GM13977 (cell line): Measurements from ENCODE around the gene MEIOSIN.
A peak's percentile ranks its signal among the peaks of the same experiment; 100 is the strongest.
"Not testable (repeated sequence)": the region's sequence is repeated elsewhere in the genome, so short reads cannot be mapped to it uniquely, and the experiment has no call there.

ENCODE experiments used
- DNase-seq: peaks from one replicate; pipeline ENCODE4 v3.0.0; 2012; ENCODE audit warnings: low spot score
- in situ Hi-C: fragments of 300-500 bp; cut with MboI; formaldehyde crosslinking; loops from one replicate; pipeline ENCODE4 v1.12.0; 2022; ENCODE audit warnings: low sequenced_read_pairs, low pct_unique_long_range_greater_than_20kb, mixed read lengths, inconsistent platforms; ENCODE audit not compliant: unreplicated experiment
- TF ChIP-seq, protein P1 (sequence below): IDR thresholded peaks from 2 replicates; pipeline ENCODE4 v1.5.1; 2012; ENCODE audit warnings: mild to moderate bottlenecking, control low read depth; ENCODE audit not compliant: insufficient read depth; ENCODE audit errors: extremely low read depth, missing control alignments

MEIOSIN gene

DNA sequence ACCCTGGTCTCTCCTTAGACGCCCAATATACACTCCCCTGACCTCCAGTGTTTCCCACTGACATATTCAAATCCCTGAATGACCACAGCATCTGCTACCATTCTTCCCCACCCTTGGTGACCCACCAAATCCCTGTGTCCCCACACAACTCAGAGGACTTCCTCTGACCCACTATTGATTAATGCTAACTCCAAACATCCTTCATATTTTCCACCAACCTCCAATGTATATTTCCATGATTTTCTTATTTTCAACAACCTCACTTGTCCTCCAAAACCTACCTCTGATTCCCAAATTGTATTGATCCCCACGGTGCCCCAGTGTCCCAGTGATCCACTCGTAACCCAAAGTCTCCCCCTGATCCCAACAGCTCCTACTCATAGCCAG lies 59.9 kb downstream of the MEIOSIN start:
- no peak for DNase-seq
- in situ Hi-C loops = no loop called here
- TF ChIP-seq, protein P1, sequence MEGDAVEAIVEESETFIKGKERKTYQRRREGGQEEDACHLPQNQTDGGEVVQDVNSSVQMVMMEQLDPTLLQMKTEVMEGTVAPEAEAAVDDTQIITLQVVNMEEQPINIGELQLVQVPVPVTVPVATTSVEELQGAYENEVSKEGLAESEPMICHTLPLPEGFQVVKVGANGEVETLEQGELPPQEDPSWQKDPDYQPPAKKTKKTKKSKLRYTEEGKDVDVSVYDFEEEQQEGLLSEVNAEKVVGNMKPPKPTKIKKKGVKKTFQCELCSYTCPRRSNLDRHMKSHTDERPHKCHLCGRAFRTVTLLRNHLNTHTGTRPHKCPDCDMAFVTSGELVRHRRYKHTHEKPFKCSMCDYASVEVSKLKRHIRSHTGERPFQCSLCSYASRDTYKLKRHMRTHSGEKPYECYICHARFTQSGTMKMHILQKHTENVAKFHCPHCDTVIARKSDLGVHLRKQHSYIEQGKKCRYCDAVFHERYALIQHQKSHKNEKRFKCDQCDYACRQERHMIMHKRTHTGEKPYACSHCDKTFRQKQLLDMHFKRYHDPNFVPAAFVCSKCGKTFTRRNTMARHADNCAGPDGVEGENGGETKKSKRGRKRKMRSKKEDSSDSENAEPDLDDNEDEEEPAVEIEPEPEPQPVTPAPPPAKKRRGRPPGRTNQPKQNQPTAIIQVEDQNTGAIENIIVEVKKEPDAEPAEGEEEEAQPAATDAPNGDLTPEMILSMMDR = no peak

DNA sequence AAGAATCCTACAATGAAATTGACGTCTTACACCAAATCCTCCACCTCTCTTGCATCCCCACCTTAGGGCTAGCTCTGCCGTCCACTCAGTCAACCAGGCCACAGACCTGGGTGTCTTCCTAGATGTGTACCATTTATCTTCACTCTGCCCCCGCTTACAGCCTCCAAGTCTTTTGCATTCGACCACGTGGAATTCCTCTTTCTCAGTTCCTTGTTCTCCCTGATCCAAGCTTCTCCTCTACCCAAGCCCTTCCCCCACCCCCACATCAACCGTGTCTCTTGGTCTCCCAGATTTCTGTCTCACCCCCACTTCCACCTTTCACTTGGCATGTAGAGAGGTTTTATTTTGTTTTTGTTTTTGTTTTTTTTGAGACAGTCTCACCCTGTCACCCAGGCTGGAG lies 60.6 kb downstream of the MEIOSIN start:
- no peak for DNase-seq
- TF ChIP-seq, protein P1 = no peak
- in situ Hi-C loops = no loop called here

DNA sequence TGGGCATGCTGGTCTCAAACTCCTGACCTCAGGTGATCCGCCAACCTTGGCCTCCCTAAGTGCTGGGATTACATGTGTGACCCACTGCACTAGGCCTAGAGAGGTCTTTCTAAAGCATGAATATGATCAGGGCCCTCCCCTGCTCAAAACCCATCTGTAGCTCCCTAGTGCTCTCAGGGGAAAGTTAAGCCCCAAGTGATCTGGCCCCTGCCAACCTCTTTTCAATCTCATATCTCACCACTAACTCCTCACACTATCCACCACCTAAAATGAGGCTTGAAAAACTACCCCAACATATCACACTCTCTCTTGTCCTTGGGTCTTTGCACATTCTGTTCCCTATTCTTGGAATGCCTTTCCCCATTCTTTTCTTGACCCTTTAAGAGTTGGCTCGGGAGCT lies 61.4 kb downstream of the MEIOSIN start:
- in situ Hi-C loops = no loop called here
- no peak for DNase-seq
- TF ChIP-seq, protein P1 = no peak

DNA sequence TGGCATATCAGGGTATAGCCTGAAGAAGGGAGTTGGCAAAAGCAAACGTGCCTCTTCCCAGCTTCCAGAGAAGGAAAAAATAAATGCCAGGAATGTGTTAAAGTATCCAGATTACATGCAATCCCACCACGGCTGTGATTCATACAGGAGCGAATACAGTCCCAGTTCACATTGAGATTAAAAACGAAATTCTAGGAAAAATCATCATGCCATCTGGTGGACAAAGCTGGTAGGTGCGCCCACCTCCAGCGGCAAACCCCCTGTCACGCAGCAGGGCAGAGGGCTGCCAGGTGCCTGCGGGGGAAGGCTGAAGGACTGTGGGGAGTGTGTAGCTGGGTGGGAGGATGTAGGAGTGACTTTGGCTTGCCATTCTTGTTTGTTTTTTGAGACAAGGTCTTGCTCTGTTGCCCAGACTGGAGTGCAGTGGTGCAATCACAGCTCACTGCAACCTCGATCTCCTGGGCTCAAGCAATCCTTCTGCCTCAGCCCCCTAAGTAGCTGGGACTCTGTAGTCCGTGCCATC lies 65.8 kb downstream of the MEIOSIN start:
- peak; percentile 81 for DNase-seq

DNA sequence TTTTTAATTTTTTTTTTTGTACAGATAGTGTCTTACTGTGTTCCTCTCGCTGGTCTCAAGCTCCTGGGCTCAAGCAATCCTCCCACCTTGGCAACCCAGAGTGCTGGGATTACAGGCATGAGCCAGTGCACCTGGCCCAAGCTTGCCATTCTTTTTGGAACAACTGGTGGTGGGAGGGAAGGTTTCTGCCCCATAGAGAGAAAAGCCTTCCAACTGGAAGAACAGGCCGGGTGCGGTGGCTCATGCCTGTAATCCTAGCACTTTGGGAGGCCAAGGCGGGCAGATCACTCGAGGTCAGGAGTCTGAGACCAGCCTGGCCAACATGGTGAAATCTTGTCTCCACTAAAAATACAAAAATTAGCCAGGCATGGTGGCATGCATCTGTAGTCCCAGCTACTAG lies 66.3 kb downstream of the MEIOSIN start:
- DNase-seq, in situ Hi-C loops: not testable (repeated sequence)

More for the DNA sequence above, 65.8 kb downstream of the MEIOSIN start:
- in situ Hi-C loops = no loop called here
- TF ChIP-seq, protein P1 = peak; percentile 77

DNA sequence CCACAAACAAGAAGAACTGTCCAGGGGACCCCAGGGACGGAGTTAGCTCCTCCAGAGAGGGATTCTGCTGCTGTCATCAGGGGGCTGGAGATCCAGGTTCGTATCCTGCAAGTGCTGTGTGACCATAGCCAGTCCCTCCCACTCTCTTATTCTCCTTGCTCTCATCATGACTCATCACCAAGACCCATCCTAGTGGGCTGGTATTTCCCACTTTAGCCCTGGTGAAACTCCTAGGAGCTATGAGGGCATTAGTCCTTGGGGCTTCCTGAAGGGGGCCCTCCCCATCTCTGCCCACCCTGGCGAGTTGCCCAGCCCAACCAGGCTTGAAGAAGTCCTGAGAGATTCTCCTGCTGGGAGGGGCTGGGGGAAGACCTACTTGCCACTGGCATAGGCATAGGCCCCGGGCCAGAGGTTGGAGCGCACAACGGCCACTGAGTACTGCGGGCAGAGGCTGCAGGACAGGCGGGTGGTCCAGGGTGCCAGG lies 66.9 kb downstream of the MEIOSIN start:
- in situ Hi-C loops = no loop called here
- TF ChIP-seq, protein P1 = no peak

DNA sequence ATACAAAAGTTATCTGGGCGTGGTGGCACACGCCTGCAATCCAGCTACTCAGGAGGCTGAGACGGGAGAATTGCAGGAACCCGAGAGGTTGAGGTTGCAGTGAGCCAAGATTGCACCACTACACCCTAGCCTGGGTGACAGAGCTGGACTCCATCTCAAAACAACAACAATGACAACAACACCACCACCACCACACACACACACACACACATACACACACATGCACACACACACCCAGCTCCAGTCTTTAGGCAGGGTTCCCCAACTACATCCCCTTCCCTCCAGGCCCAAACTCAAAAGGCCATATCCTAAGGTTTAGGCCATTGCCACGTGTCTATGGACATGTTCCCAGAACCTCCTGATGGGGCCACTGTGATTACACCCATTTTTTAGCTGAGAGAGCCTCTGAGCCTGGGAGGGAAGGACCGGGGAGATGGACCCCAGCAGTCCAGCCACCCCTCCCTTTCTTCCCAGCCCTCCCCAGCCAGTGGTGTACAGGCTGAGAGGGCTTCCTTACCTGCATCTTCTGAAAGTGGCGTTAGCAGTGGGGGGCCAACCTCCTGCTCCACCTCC lies 68.5 kb downstream of the MEIOSIN start:
- DNase-seq = no peak
- in situ Hi-C loops = no loop called here
- TF ChIP-seq, protein P1 = no peak

More for the DNA sequence above, 66.9 kb downstream of the MEIOSIN start:
- no peak for DNase-seq
